GM06990 (cell line): ENCODE results near the gene THSD4.

Experiments
- DNase-seq: peaks from one replicate; pipeline ENCODE4 v3.0.0-alpha.2; 2011; ENCODE audit not compliant: insufficient read length; ENCODE audit errors: extremely low read depth
- H3K27me3 ChIP-seq: replicated peaks from 2 replicates; pipeline ENCODE4 v1.6.0; 2011; ENCODE audit warnings: low read length; ENCODE audit not compliant: control insufficient read depth, insufficient read depth
- H3K36me3 ChIP-seq: 2 replicates; pipeline ENCODE4 v1.5.1; 2011; ENCODE audit warnings: low read length; ENCODE audit not compliant: control insufficient read depth, insufficient read depth
- H3K4me3 ChIP-seq: replicated peaks from 2 replicates; pipeline ENCODE4 v1.5.1; 2011; ENCODE audit warnings: low read depth, mild to moderate bottlenecking, control low read depth, low read length
- TF ChIP-seq, protein P1 (sequence below): IDR thresholded peaks from 2 replicates; pipeline ENCODE4 v1.5.1; 2011; ENCODE audit warnings: low read length, control low read depth, mild to moderate bottlenecking, inconsistent platforms; ENCODE audit not compliant: insufficient read depth, poor library complexity, severe bottlenecking

THSD4 gene

DNA sequence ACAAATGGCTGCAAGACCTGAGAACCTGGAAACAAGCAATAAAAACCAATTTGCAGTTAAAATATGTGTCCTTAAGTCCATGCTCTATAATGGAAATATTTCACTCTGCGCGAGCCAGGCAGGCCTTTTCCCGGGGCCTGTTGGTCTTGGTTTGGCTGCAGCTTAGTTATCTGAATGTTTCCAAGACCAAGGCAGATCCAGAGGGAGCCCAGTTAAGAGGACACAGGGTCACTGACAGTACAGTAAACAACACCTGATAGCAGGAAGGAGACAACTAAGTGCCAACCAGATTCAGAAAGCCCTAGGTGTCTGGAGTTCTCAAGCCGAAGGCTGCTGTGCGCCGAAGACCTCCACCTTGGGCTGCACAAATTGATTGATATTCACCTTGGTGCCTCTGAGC lies 32.8 kb downstream of the THSD4 start:
- H3K36me3 ChIP-seq: no peaks in the 10 kb centered on the region
- H3K27me3 ChIP-seq: no peaks in the 10 kb centered on the region; the same call in 1 of the 2 replicates
- TF ChIP-seq, protein P1, sequence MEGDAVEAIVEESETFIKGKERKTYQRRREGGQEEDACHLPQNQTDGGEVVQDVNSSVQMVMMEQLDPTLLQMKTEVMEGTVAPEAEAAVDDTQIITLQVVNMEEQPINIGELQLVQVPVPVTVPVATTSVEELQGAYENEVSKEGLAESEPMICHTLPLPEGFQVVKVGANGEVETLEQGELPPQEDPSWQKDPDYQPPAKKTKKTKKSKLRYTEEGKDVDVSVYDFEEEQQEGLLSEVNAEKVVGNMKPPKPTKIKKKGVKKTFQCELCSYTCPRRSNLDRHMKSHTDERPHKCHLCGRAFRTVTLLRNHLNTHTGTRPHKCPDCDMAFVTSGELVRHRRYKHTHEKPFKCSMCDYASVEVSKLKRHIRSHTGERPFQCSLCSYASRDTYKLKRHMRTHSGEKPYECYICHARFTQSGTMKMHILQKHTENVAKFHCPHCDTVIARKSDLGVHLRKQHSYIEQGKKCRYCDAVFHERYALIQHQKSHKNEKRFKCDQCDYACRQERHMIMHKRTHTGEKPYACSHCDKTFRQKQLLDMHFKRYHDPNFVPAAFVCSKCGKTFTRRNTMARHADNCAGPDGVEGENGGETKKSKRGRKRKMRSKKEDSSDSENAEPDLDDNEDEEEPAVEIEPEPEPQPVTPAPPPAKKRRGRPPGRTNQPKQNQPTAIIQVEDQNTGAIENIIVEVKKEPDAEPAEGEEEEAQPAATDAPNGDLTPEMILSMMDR: no peak
- H3K4me3 ChIP-seq: no peak overlapping the region
- DNase-seq: no peak

DNA sequence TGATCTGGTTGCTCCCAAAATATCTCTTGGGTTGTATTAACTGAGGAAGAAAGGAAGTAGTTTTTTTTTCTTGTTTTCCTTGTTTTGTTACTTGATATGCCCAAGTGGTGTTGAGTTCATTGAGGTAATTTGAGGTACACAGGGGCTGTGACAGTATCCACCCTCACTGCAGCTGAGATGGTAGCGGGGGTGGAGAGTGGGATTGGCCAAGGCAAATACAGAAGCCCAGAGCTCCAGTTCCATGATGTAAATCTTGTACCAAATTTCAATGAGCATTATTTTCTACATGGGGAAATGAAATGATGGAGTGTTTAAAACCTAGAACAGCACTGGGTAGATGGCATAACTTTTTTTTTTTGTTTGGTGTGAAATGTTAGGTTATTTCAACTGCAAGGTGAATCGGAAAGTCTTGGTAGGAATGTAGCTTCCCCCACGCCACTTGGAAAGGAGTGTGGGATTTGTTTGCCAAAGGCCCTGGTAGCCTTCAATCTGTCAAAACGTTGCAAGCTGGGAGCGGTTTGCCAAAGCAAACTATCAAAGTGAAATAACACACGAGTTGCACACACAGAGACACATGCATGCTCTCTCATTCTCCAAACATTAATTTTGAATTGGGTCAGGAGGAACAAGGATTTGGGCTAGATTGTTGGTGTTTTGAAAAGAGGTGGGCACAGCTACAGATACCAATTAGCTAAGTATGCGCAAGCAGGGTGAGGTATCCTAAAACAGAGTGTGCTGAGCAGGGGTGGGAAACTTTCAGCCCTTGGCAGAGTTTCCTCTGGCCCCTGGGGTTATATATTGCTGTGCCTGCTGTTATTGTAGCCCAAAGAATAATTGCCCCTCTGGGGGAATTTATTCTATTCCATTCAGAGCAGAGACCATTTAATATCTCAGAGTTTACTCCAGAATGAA lies 34.6 kb downstream of the THSD4 start:
- no peak overlapping the region for H3K4me3 ChIP-seq
- DNase-seq: no peak

DNA sequence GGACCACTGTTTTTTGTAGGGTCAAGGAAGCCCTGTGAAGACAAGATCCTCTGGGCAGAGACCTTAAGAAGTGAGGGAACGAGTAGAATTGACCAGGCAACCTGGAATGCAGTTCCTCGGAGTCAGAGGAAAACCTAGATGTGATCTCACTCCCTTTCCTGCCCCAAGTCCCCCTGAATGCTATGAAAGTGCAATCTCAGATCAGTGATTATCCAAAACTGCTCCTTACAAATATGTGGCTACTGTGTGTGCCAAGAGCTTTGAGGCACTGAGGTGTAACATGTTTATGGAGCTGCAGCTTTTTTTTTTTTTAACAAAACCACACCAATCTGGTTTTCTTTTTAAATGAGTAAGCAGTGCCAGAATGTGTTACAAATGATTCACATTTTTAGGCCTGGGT lies 35.8 kb downstream of the THSD4 start:
- H3K27me3 ChIP-seq: no peaks in the 10 kb centered on the region; the same call in 1 of the 2 replicates
- DNase-seq: no peak

More for the DNA sequence above, 34.6 kb downstream of the THSD4 start:
- Histone ChIP-seq H3K27me3 (no peaks in the 10 kb centered on the region; the same call in 1 of the 2 replicates), H3K36me3 (no peaks in the 10 kb centered on the region)
- TF ChIP-seq, protein P1: no peak

DNA sequence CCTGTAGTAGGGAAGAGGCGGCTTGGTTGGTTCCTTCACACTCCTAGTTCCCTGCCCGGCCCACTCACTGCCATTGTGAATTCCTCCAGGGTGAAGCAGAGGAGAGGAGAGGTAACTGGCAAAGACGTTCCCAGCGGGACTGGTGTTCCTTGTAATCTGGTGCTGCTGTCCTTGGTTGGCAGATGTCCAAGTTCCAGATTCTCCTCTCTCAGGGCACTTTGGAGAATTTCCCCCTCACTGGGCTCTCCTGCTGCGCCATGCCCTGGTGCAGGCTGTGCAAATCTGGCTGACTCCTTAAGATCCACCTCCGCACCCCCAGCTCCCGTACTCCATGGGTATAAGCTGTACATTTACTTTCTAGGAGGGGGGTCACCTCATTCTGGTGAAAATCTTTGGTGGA lies 37.3 kb downstream of the THSD4 start:
- H3K4me3 ChIP-seq: no peak overlapping the region
- TF ChIP-seq, protein P1: no peak
- DNase-seq: no peak
- H3K36me3 ChIP-seq: no peaks in the 10 kb centered on the region
- no peaks in the 10 kb centered on the region; the same call in 1 of the 2 replicates for H3K27me3 ChIP-seq

More for the DNA sequence above, 35.8 kb downstream of the THSD4 start:
- TF ChIP-seq, protein P1: no peak
- H3K4me3 ChIP-seq: no peak overlapping the region
- no peaks in the 10 kb centered on the region for H3K36me3 ChIP-seq

DNA sequence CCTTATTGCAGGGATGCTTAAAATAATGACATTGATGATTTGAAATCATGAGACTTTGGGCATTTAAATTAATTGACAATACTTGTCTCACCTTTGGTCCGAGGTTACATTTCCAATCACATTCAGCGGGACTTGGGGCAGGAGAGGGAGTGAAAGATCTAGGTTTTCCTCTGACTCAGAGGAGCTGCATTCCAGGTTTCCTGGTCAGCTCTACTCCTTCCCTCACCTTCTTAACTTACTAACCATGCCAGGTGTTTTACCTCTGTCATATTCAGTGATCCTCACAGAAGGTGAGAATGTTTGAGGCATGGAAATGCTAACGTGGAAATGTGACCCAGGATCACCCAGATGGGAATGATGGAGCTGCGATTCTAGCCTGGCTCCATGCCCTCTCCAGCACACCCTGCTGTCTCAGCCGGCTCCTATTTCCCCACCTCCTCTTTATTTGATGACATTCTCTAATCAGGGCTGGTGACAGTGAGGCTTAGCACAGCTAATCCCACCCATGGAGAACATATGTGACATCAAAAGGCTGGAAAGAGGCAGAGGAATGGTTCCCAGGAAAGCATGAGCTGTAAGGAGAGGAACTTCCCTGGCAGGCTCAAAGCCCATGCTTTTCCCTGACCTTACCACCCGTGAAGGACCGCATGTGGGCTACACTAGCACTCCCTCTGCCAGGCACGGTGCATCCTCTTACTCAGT lies 38.7 kb downstream of the THSD4 start:
- DNase-seq: no peak
- H3K36me3 ChIP-seq: no peaks in the 10 kb centered on the region
- no peak overlapping the region for H3K4me3 ChIP-seq
- TF ChIP-seq, protein P1: no peak
- H3K27me3 ChIP-seq: no peaks in the 10 kb centered on the region; the same call in 1 of the 2 replicates
